Ishikawa (cell line): ENCODE measurements around the gene TBX1.
A peak's percentile ranks its signal among the peaks of the same experiment; 100 is the strongest.

ENCODE experiments used
- CREB1 ChIP-seq: IDR thresholded peaks from 2 replicates; pipeline ENCODE4 v1.6.1; 2012; ENCODE audit warnings: low read depth
- EGR1 ChIP-seq: IDR thresholded peaks from 2 replicates; pipeline ENCODE4 v1.6.1; 2012
- NFIC ChIP-seq: IDR thresholded peaks from 2 replicates; pipeline ENCODE4 v1.6.1; 2012
- TAF1 ChIP-seq: IDR thresholded peaks from 2 replicates; pipeline ENCODE4 v1.6.1; 2012; ENCODE audit warnings: low read depth, mild to moderate bottlenecking
- ZBTB7A ChIP-seq: IDR thresholded peaks from 2 replicates; pipeline ENCODE4 v1.6.1; 2012; ENCODE audit warnings: low read depth

- no peak for TF ChIP-seq EGR1
- TF ChIP-seq ZBTB7A: peak; percentile 47; the same call in 1 of the 2 replicates
- TF ChIP-seq TAF1: no peak
- no peak for TF ChIP-seq NFIC
- no peak for TF ChIP-seq CREB1
These were observed 21.7 kb upstream of the TBX1 start for GRCh38 chr22:19738664-19739447.
